IMR-90 (cell line): ENCODE results near the gene LDLRAD4. TPM values are rescaled to one million over a fixed set of nuclear protein-coding genes. Genes with fewer than 3 reads are reported as not detected.

Source experiments
- ATAC-seq: fragments of 200-7000 bp; cut with Tn5 transposase; 2 replicates; pipeline ENCODE4 v1.9.1; 2020; ENCODE audit warnings: low read depth, mild to moderate bottlenecking, moderate library complexity
- BruUV-seq: library from RNA; stranded (reverse); fragments of 400-500 nt; replicated peaks from 2 replicates; lab custom pipeline; 2021; lab: Mats Ljungman, UMichigan
- CTCF ChIA-PET: fragments of 300-600 bp; formaldehyde crosslinking; extraction: SDS; loops from one replicate; lab custom pipeline; 2021; ENCODE audit warnings: antibody characterized with exemption; lab: Yijun Ruan, JAX
- POLR2A ChIA-PET: fragments of 300-600 bp; sonication (Branson Sonifier 250); formaldehyde crosslinking; loops from one replicate; lab custom pipeline; 2022; ENCODE audit warnings: antibody characterized with exemption; ENCODE audit not compliant: unreplicated experiment; lab: Charles Lee
- DNase-seq: peaks from one replicate; pipeline ENCODE4 v3.0.0; 2013
- H2AFZ ChIP-seq: replicated peaks from 2 replicates; pipeline ENCODE3; 2013; ENCODE audit warnings: low read length, mild to moderate bottlenecking; ENCODE audit not compliant: poor library complexity
- H2AK5ac ChIP-seq: 2 replicates; pipeline ENCODE4 v1.6.1; 2013; ENCODE audit warnings: low read depth, low read length, inconsistent platforms
- H2AK9ac ChIP-seq: replicated peaks from 2 replicates; pipeline ENCODE3; 2013; ENCODE audit warnings: mild to moderate bottlenecking, low read depth, low read length, moderate library complexity; ENCODE audit not compliant: poor library complexity
- H2BK120ac ChIP-seq: 2 replicates; pipeline ENCODE4 v1.6.1; 2013; ENCODE audit warnings: low read depth, low read length, inconsistent platforms
- H2BK15ac ChIP-seq: 3 replicates; pipeline ENCODE4 v1.6.1; 2013; ENCODE audit warnings: low read depth, low read length, inconsistent platforms
- H2BK20ac ChIP-seq: 2 replicates; pipeline ENCODE4 v1.6.1; 2013; ENCODE audit warnings: low read depth, mild to moderate bottlenecking, inconsistent platforms, low read length, moderate library complexity
- H2BK5ac ChIP-seq: 2 replicates; pipeline ENCODE4 v1.6.1; 2013; ENCODE audit warnings: mild to moderate bottlenecking, low read depth, low read length, inconsistent platforms; ENCODE audit not compliant: poor library complexity, severe bottlenecking
- H3K14ac ChIP-seq: replicated peaks from 2 replicates; pipeline ENCODE4 v1.6.1; 2013; ENCODE audit warnings: low read depth, low read length, inconsistent platforms
- H3K18ac ChIP-seq: 2 replicates; pipeline ENCODE4 v1.6.1; 2013; ENCODE audit warnings: low read depth, low read length, control low read depth
- H3K23ac ChIP-seq: 2 replicates; pipeline ENCODE4 v1.6.1; 2013; ENCODE audit warnings: low read depth, low read length, inconsistent platforms
- H3K27ac ChIP-seq: 2 replicates; pipeline ENCODE4 v1.5.1; 2013; ENCODE audit warnings: mild to moderate bottlenecking, control low read depth, low read length; ENCODE audit not compliant: insufficient read depth
- H3K27me3 ChIP-seq: 2 replicates; pipeline ENCODE4 v1.6.1; 2013; ENCODE audit warnings: low read length; ENCODE audit not compliant: control insufficient read depth, insufficient read depth
- H3K36me3 ChIP-seq: 2 replicates; pipeline ENCODE4 v1.6.1; 2013; ENCODE audit warnings: low read length, mixed read lengths; ENCODE audit not compliant: control insufficient read depth, insufficient read depth
- H3K4ac ChIP-seq: 2 replicates; pipeline ENCODE4 v1.6.1; 2013; ENCODE audit warnings: low read depth, low read length, inconsistent platforms
- H3K4me1 ChIP-seq: 2 replicates; pipeline ENCODE4 v1.6.1; 2013; ENCODE audit warnings: low read length, mixed read lengths; ENCODE audit not compliant: control insufficient read depth, insufficient read depth
- H3K4me2 ChIP-seq: 2 replicates; pipeline ENCODE4 v1.6.1; 2013; ENCODE audit warnings: low read depth, mild to moderate bottlenecking, control low read depth, low read length, moderate library complexity
- H3K4me3 ChIP-seq: 2 replicates; pipeline ENCODE4 v1.5.1; 2013; ENCODE audit warnings: low read depth, mild to moderate bottlenecking, control low read depth, low read length, moderate library complexity; ENCODE audit not compliant: insufficient read depth
- H3K56ac ChIP-seq: 2 replicates; pipeline ENCODE4 v1.6.1; 2013; ENCODE audit warnings: low read length, inconsistent platforms; ENCODE audit not compliant: insufficient read depth; ENCODE audit errors: extremely low read depth
- H3K79me1 ChIP-seq, 2 experiments: 2 replicates each; pipeline ENCODE4 v1.6.1; 2013; ENCODE audit warnings: low read length in 2 of 2, inconsistent platforms in 1 of 2, low read depth in 1 of 2
- H3K9ac ChIP-seq: 2 replicates; pipeline ENCODE4 v1.6.1; 2013; ENCODE audit warnings: low read depth, low read length, control low read depth
- H3K9me1 ChIP-seq: 2 replicates; pipeline ENCODE4 v1.6.1; 2013; ENCODE audit warnings: low read length, inconsistent platforms; ENCODE audit not compliant: insufficient read depth
- H3K9me3 ChIP-seq: 2 replicates; pipeline ENCODE4 v1.6.1; 2013; ENCODE audit warnings: low read length; ENCODE audit not compliant: control insufficient read depth, insufficient read depth
- H4K20me1 ChIP-seq: 2 replicates; pipeline ENCODE4 v1.6.1; 2013; ENCODE audit warnings: low read length, inconsistent platforms; ENCODE audit not compliant: insufficient read depth
- H4K5ac ChIP-seq: 2 replicates; pipeline ENCODE4 v1.6.1; 2013; ENCODE audit warnings: mild to moderate bottlenecking, low read depth, low read length, control low read depth
- H4K8ac ChIP-seq, 2 experiments: 2 replicates each; pipeline ENCODE4 v1.6.1; 2013; ENCODE audit warnings: low read depth in 2 of 2, low read length in 2 of 2, control low read depth in 1 of 2, inconsistent platforms in 1 of 2
- H4K91ac ChIP-seq: 2 replicates; pipeline ENCODE4 v1.6.1; 2013; ENCODE audit warnings: low read depth, low read length, inconsistent platforms; ENCODE audit not compliant: insufficient read depth
- CEBPB ChIP-seq: IDR thresholded peaks from 2 replicates; pipeline ENCODE4 v1.6.1; 2012; ENCODE audit warnings: low read depth, low read length, improper control_type of control experiment
- CHD1 ChIP-seq: IDR thresholded peaks from 2 replicates; pipeline ENCODE4 v1.6.1; 2012; ENCODE audit warnings: low read depth, low read length, improper control_type of control experiment
- CTCF ChIP-seq: conservative IDR thresholded peaks from 2 replicates; pipeline ENCODE4 v1.5.1; 2012; ENCODE audit warnings: mild to moderate bottlenecking, low read depth, low read length, improper control_type of control experiment
- ELK1 ChIP-seq: fragments of 150-350 bp; IDR thresholded peaks from 2 replicates; pipeline ENCODE4 v1.6.1; 2016; ENCODE audit warnings: low read depth, mild to moderate bottlenecking, low read length, moderate library complexity, borderline replicate concordance
- FOS ChIP-seq: fragments of 150-350 bp; IDR thresholded peaks from 2 replicates; pipeline ENCODE4 v1.6.1; 2016; ENCODE audit warnings: low read depth, low read length
- MAFK ChIP-seq: IDR thresholded peaks from 2 replicates; pipeline ENCODE4 v1.6.1; 2012; ENCODE audit warnings: low read depth, low read length, improper control_type of control experiment
- MAZ ChIP-seq: IDR thresholded peaks from 2 replicates; pipeline ENCODE4 v1.6.1; 2012; ENCODE audit warnings: low read depth, mild to moderate bottlenecking, low read length, improper control_type of control experiment, moderate library complexity, borderline replicate concordance
- MXI1 ChIP-seq: IDR thresholded peaks from 2 replicates; pipeline ENCODE4 v1.6.1; 2012; ENCODE audit warnings: low read depth, mild to moderate bottlenecking, low read length, moderate library complexity, borderline replicate concordance
- NFE2L2 ChIP-seq: fragments of 150-350 bp; IDR thresholded peaks from 2 replicates; pipeline ENCODE4 v1.6.1; 2016; ENCODE audit warnings: low read depth, mild to moderate bottlenecking, low read length
- RAD21 ChIP-seq: IDR thresholded peaks from 2 replicates; pipeline ENCODE4 v1.6.1; 2012; ENCODE audit warnings: low read length, improper control_type of control experiment
- RFX5 ChIP-seq: IDR thresholded peaks from 2 replicates; pipeline ENCODE4 v1.8.0; 2012; ENCODE audit warnings: low read depth, mild to moderate bottlenecking, low read length, moderate library complexity
- SMC3 ChIP-seq: fragments of 150-350 bp; IDR thresholded peaks from 2 replicates; pipeline ENCODE4 v1.6.1; 2016; ENCODE audit warnings: low read depth, mild to moderate bottlenecking, antibody characterized with exemption, low read length, moderate library complexity
- USF2 ChIP-seq: fragments of 150-350 bp; IDR thresholded peaks from 2 replicates; pipeline ENCODE4 v1.6.1; 2017; ENCODE audit warnings: mild to moderate bottlenecking, antibody characterized with exemption, low read length, low read depth
- WGBS, 2 experiments: methylation state at CpG; one replicate each; pipeline versions ENCODE4 v1.1.5 to v1.1.7; 2013; ENCODE audit warnings: missing lambda C conversion rate in 2 of 2; ENCODE audit not compliant: insufficient read length in 1 of 2; ENCODE audit errors: extremely low coverage in 2 of 2; 5-methylcytosine and 5-hydroxymethylcytosine counted together
- dilution Hi-C: fragments of 300-500 bp; cut with HindIII; formaldehyde crosslinking; loops from one replicate; pipeline ENCODE4 v1.14.3; 2018; ENCODE audit warnings: low sequenced_read_pairs; ENCODE audit not compliant: unreplicated experiment
- in situ Hi-C: fragments of 300-500 bp; cut with MboI; formaldehyde crosslinking; loops from 3 replicates; pipeline ENCODE4 v1.14.3; 2019; ENCODE audit warnings: low sequenced_read_pairs, inconsistent platforms, mixed read lengths
- intact Hi-C: fragments of 100-400 bp; cut with micrococcal nuclease; formaldehyde crosslinking; loops from 2 replicates; pipeline ENCODE4 v1.10.0; 2022
- polyA plus RNA-seq, 3 experiments: library from polyadenylated mRNA; depleted of rRNA; stranded (reverse); fragments of >200 nt; gene quantifications; 2 replicates each; pipeline ENCODE4 v1.2.3, GENCODE V29; 2012; ENCODE audit warnings: low replicate concordance in 1 of 3
- total RNA-seq: library from RNA; depleted of rRNA; stranded (reverse); fragments of >200 nt; gene quantifications from 2 replicates; pipeline ENCODE4 v1.2.3, GENCODE V29; 2012

Gene LDLRAD4
- total and polyA plus RNA-seq, 2 of the 4 experiments (the other 2 are of a cell fraction), result not detected

GRCh38 chr18:13582178-13582670 is 363.7 kb downstream of the LDLRAD4 start:
- H2AK5ac ChIP-seq, result no peak overlapping the region
- no peaks in the 10 kb centered on the region for H3K79me1 ChIP-seq
- no peak overlapping the region for H2BK120ac ChIP-seq
- no peaks in the 10 kb centered on the region for H4K20me1 ChIP-seq
- no peaks in the 10 kb centered on the region for H3K27me3 ChIP-seq
- H4K5ac ChIP-seq, result no peak overlapping the region
- H2AK9ac ChIP-seq, result no peak overlapping the region
- no peak for TF ChIP-seq CTCF
- TF ChIP-seq FOS, result no peak
- no peak for TF ChIP-seq CHD1
- no peak for TF ChIP-seq SMC3
- no peak for TF ChIP-seq NFE2L2
- TF ChIP-seq CEBPB, result no peak
- no peak for TF ChIP-seq ELK1
- no peak for TF ChIP-seq USF2
- no peak for TF ChIP-seq RFX5
- no peak for TF ChIP-seq MAFK
- TF ChIP-seq MAZ, result no peak
- TF ChIP-seq RAD21, result no peak
- TF ChIP-seq MXI1, result no peak
- ChIA-PET CTCF (interaction anchor here (0.5 kb wide), 1 partner anchor 83 kb away, joined by 3 read pairs; no protein-coding TSS in a partner anchor), POLR2A (no interaction called here)
- H3K23ac ChIP-seq, result no peak overlapping the region
- no peaks in the 10 kb centered on the region for H3K9me1 ChIP-seq
- intact Hi-C loops, result no loop called here
- H2BK20ac ChIP-seq, result no peak overlapping the region
- dilution Hi-C loops, result no loop called here
- H2AFZ ChIP-seq, result no peak overlapping the region
- H2BK15ac ChIP-seq, result no peak overlapping the region
- no peak overlapping the region for H4K91ac ChIP-seq
- H4K8ac ChIP-seq, result no peak overlapping the region
- no peak for DNase-seq
- no peak overlapping the region for H3K9ac ChIP-seq
- H3K4ac ChIP-seq, result no peak overlapping the region
- BruUV-seq, result no TSS peak
- H3K4me1 ChIP-seq, result no peaks in the 10 kb centered on the region
- no peak overlapping the region for H3K27ac ChIP-seq
- 48% methylated on average over 4 of the region's 9 CpGs; no CpG with 5 or more reads in 1 of the 2 experiments for WGBS, 2 experiments
- H3K9me3 ChIP-seq, result no peaks in the 10 kb centered on the region
- in situ Hi-C loops, result no loop called here
- H3K4me2 ChIP-seq, result no peak overlapping the region
- no peak overlapping the region for H3K56ac ChIP-seq
- no peak for ATAC-seq
- H3K18ac ChIP-seq, result no peak overlapping the region
- no peak overlapping the region for H3K14ac ChIP-seq
- no peak overlapping the region for H2BK5ac ChIP-seq
- no peak overlapping the region for H3K4me3 ChIP-seq
- H3K36me3 ChIP-seq, result no peaks in the 10 kb centered on the region
